ENCODE measurements around the gene MAGOH. TPM values are rescaled to one million over a fixed set of nuclear protein-coding genes. Genes with fewer than 3 reads are reported as not detected.
A peak's percentile ranks its signal among the peaks of the same experiment; 100 is the strongest.

The MAGOH gene
- total and polyA plus RNA-seq, 9 of the 15 experiments (the other 6 are each of a cell fraction or from before 2014, with no cell fraction given): 102 to 342 (median 135) TPM

DNA sequence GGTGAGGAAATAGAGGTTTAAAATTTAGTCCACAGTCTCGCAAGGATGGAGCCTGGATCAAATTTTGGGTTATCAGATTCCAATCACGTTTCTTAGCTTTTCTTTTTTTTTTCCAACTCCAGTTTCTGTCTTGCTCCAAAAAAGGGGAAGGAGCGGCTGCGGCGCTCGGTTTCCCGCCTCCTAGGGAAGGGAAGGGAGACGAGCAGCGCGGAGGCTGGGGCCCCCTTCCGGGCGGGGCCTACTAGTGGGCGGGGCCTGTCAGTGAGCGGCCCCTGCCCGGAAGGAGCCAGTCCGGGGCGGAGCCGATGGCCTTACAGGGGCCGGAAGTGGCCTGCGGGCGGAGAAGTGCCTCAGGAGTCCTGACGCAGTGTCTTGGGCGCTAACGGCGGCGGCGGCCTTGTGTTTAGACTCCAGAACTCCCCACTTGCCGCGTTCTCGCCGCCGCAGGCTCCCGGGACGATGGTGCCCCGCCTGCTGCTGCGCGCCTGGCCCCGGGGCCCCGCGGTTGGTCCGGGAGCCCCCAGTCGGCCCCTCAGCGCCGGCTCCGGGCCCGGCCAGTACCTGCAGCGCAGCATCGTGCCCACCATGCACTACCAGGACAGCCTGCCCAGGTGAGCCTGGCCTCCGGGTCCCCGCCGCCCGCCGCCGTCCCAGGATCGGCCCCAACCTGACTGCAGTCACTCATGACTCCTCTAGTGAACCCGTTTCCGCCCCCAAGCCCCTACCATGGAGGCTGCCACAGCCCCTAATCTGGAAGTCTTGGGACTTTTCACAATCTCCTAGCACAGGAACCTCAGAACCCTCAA, 41.6 kb downstream of the MAGOH start, which contains the start of gene CPT2 (continued):
- TF ChIP-seq, protein P1, sequence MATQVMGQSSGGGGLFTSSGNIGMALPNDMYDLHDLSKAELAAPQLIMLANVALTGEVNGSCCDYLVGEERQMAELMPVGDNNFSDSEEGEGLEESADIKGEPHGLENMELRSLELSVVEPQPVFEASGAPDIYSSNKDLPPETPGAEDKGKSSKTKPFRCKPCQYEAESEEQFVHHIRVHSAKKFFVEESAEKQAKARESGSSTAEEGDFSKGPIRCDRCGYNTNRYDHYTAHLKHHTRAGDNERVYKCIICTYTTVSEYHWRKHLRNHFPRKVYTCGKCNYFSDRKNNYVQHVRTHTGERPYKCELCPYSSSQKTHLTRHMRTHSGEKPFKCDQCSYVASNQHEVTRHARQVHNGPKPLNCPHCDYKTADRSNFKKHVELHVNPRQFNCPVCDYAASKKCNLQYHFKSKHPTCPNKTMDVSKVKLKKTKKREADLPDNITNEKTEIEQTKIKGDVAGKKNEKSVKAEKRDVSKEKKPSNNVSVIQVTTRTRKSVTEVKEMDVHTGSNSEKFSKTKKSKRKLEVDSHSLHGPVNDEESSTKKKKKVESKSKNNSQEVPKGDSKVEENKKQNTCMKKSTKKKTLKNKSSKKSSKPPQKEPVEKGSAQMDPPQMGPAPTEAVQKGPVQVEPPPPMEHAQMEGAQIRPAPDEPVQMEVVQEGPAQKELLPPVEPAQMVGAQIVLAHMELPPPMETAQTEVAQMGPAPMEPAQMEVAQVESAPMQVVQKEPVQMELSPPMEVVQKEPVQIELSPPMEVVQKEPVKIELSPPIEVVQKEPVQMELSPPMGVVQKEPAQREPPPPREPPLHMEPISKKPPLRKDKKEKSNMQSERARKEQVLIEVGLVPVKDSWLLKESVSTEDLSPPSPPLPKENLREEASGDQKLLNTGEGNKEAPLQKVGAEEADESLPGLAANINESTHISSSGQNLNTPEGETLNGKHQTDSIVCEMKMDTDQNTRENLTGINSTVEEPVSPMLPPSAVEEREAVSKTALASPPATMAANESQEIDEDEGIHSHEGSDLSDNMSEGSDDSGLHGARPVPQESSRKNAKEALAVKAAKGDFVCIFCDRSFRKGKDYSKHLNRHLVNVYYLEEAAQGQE (IDR thresholded peaks at IDR 0.05; ENCODE audit: borderline replicate concordance): peak; percentile 89
- TF ChIP-seq, protein P1 (CRISPR knock-in tag; IDR thresholded peaks at IDR 0.05; ENCODE audit: low read depth): 0 out of 2 replicates have a peak, but pooled peaks have one; percentile 54
- peak; percentile 92 for TF ChIP-seq GABPB1 (CRISPR knock-in tag; IDR thresholded peaks at IDR 0.05)
- TF ChIP-seq, protein P2, sequence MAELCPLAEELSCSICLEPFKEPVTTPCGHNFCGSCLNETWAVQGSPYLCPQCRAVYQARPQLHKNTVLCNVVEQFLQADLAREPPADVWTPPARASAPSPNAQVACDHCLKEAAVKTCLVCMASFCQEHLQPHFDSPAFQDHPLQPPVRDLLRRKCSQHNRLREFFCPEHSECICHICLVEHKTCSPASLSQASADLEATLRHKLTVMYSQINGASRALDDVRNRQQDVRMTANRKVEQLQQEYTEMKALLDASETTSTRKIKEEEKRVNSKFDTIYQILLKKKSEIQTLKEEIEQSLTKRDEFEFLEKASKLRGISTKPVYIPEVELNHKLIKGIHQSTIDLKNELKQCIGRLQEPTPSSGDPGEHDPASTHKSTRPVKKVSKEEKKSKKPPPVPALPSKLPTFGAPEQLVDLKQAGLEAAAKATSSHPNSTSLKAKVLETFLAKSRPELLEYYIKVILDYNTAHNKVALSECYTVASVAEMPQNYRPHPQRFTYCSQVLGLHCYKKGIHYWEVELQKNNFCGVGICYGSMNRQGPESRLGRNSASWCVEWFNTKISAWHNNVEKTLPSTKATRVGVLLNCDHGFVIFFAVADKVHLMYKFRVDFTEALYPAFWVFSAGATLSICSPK (IDR thresholded peaks at IDR 0.05; ENCODE audit: borderline replicate concordance): no peak
- no peak for TF ChIP-seq BDP1 (IDR thresholded peaks at IDR 0.05; ENCODE audit: insufficient read depth, insufficient read length)
- TF ChIP-seq SRSF7 (optimal IDR thresholded peaks at IDR 0.05; ENCODE audit: low read depth, low read length): no peak
- TF ChIP-seq, protein P3, sequence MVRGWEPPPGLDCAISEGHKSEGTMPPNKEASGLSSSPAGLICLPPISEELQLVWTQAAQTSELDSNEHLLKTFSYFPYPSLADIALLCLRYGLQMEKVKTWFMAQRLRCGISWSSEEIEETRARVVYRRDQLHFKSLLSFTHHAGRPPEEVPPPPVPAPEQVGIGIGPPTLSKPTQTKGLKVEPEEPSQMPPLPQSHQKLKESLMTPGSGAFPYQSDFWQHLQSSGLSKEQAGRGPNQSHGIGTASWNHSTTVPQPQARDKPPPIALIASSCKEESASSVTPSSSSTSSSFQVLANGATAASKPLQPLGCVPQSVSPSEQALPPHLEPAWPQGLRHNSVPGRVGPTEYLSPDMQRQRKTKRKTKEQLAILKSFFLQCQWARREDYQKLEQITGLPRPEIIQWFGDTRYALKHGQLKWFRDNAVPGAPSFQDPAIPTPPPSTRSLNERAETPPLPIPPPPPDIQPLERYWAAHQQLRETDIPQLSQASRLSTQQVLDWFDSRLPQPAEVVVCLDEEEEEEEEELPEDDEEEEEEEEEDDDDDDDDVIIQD (CRISPR knock-in tag; IDR thresholded peaks at IDR 0.05): no peak
- peak; percentile 43; the same call in 1 of the 2 replicates for TF ChIP-seq ZBTB7A (IDR thresholded peaks at IDR 0.05; ENCODE audit: borderline replicate concordance, control insufficient read depth, low read depth, low read length)
- peak; percentile 50; the same call in 1 of the 2 replicates for TF ChIP-seq SOX6 (IDR thresholded peaks at IDR 0.05)
- TF ChIP-seq ZNF696 (CRISPR knock-in tag; conservative IDR thresholded peaks at IDR 0.05): no peak
- TF ChIP-seq FOXK1 (CRISPR knock-in tag; IDR thresholded peaks at IDR 0.05; ENCODE audit: borderline replicate concordance): no peak
- TF ChIP-seq CCNT2 (IDR thresholded peaks at IDR 0.05; ENCODE audit: borderline replicate concordance, extremely low read depth, insufficient read length, low read depth, low read length): peak; percentile 73
- no peak for TF ChIP-seq MIER1 (IDR thresholded peaks at IDR 0.05; ENCODE audit: low read depth)
- TF ChIP-seq EP300 (IDR thresholded peaks at IDR 0.05; ENCODE audit: low read length): peak; percentile 14; the same call in 1 of the 2 replicates
- TF ChIP-seq ZNF766 (CRISPR knock-in tag; conservative IDR thresholded peaks at IDR 0.05): peak; percentile 0; the same call in 1 of the 2 replicates
- peak in 1 of 2 experiments; percentile 61; a peak in 2 of 4 replicates for TF ChIP-seq KDM4B (IDR thresholded peaks at IDR 0.05; ENCODE audit: borderline replicate concordance in 2 of 2, low read depth in 1 of 2)

Data from K562 (cell line).